A549 (cell line): ENCODE results near the gene SIGMAR1. TPM values are rescaled to one million over a fixed set of nuclear protein-coding genes. Genes with fewer than 3 reads are reported as not detected.

Experiments
- ATAC-seq, 2 experiments: fragments of 200-7000 bp in 1 of 2; fragments of >200 bp in 1 of 2; cut with Nextera tagmentation in 1 of 2; cut with Tn5 transposase in 1 of 2; 3 replicates each; pipeline versions ENCODE4 v1.8.0 to v1.9.1; 2018 to 2020; ENCODE audit warnings: mild to moderate bottlenecking in 1 of 2, moderate library complexity in 1 of 2
- CTCF ChIA-PET: fragments of 300-600 bp; sonication (Branson Sonifier 250); formaldehyde crosslinking; extraction: SDS; loops from one replicate; lab custom pipeline; 2021; ENCODE audit warnings: antibody characterized with exemption, inconsistent platforms; lab: Yijun Ruan, JAX
- POLR2A ChIA-PET: fragments of 350-600 bp; formaldehyde crosslinking; extraction: SDS; loops from one replicate; lab custom pipeline; 2021; ENCODE audit warnings: antibody characterized with exemption, inconsistent platforms; lab: Yijun Ruan, JAX
- DNase-seq, 2 experiments: peaks; one replicate each; pipeline versions ENCODE4 v3.0.0 to v3.0.0-alpha.2; 2011 to 2016; ENCODE audit warnings: low read depth in 1 of 2, low spot score in 1 of 2
- FAIRE-seq: peaks from 2 replicates; lab custom pipeline; 2011; peaks lifted over from hg19 to GRCh38; lab: Jason Lieb, UNC
- H3K27ac ChIP-seq, 2 experiments: fragments of >200 bp; sonication (Bioruptor Twin); formaldehyde crosslinking; 3 replicates each; pipeline ENCODE4 v1.5.1; 2016 to 2017
- H3K4me1 ChIP-seq: fragments of >200 bp; sonication (Bioruptor Twin); formaldehyde crosslinking; 3 replicates; pipeline ENCODE4 v1.6.1; 2016
- H3K4me2 ChIP-seq: fragments of >200 bp; sonication (Bioruptor Twin); formaldehyde crosslinking; 3 replicates; pipeline ENCODE4 v1.6.1; 2016
- H3K4me3 ChIP-seq: fragments of >200 bp; sonication (Bioruptor Twin); formaldehyde crosslinking; 3 replicates; pipeline ENCODE4 v1.5.1; 2016
- H3K9me3 ChIP-seq: fragments of >200 bp; sonication (Bioruptor Twin); formaldehyde crosslinking; 3 replicates; pipeline ENCODE4 v1.6.1; 2016
- CTCF ChIP-seq: fragments of >200 bp; sonication (Bioruptor Twin); formaldehyde crosslinking; IDR thresholded peaks from 3 replicates; pipeline ENCODE4 v1.5.1; 2016
- FOSB ChIP-seq: fragments of 250-450 bp; sonication (Bioruptor Pico); IDR thresholded peaks from 2 replicates; pipeline ENCODE4 v1.5.0; 2020; ENCODE audit warnings: mild to moderate bottlenecking, moderate library complexity
- HEYL ChIP-seq: fragments of 250-450 bp; sonication (Bioruptor Pico); IDR thresholded peaks from 2 replicates; pipeline ENCODE4 v1.8.0; 2021; ENCODE audit warnings: mild to moderate bottlenecking, moderate library complexity
- HOXB13 ChIP-seq: fragments of 250-450 bp; sonication (Bioruptor Pico); IDR thresholded peaks from 2 replicates; pipeline ENCODE4 v1.5.0; 2020; ENCODE audit warnings: low read depth, mild to moderate bottlenecking, moderate library complexity
- JUNB ChIP-seq: fragments of >200 bp; sonication (Bioruptor Twin); formaldehyde crosslinking; IDR thresholded peaks from 2 replicates; pipeline ENCODE4 v1.6.1; 2016
- KDM1A ChIP-seq: fragments of 200-600 bp; sonication (generic); IDR thresholded peaks from 2 replicates; pipeline ENCODE4 v1.6.1; 2016; ENCODE audit warnings: low read depth, mild to moderate bottlenecking
- MAZ ChIP-seq: fragments of 150-350 bp; IDR thresholded peaks from 2 replicates; pipeline ENCODE4 v1.6.1; 2014; ENCODE audit warnings: antibody characterized with exemption, low read depth, low read length, borderline replicate concordance
- MYC ChIP-seq: IDR thresholded peaks from 2 replicates; pipeline ENCODE4 v1.6.1; 2012; ENCODE audit warnings: mild to moderate bottlenecking, inconsistent platforms, low read length, improper control_type of control experiment, borderline replicate concordance
- RAD21 ChIP-seq, 2 experiments: fragments of >200 bp in 1 of 2; sonication (Bioruptor Twin) in 1 of 2; formaldehyde crosslinking in 1 of 2; IDR thresholded peaks in 1 of 2; conservative IDR thresholded peaks in 1 of 2; 2 replicates in 1 of 2; 3 replicates in 1 of 2; pipeline ENCODE4 v1.6.1; 2012 to 2018; ENCODE audit warnings: inconsistent platforms in 1 of 2
- RARB ChIP-seq: fragments of 250-450 bp; sonication (Bioruptor Pico); IDR thresholded peaks from 2 replicates; pipeline ENCODE4 v1.8.0; 2021; ENCODE audit warnings: mild to moderate bottlenecking, moderate library complexity
- RFX5 ChIP-seq: fragments of 450-650 bp; IDR thresholded peaks from 2 replicates; pipeline ENCODE4 v1.7.1; 2014; ENCODE audit warnings: antibody characterized with exemption, mild to moderate bottlenecking, moderate library complexity
- RNF2 ChIP-seq: fragments of 200-600 bp; sonication (generic); IDR thresholded peaks from 2 replicates; pipeline ENCODE4 v1.6.1; 2016; ENCODE audit warnings: low read depth, mild to moderate bottlenecking, antibody characterized with exemption, moderate library complexity, borderline replicate concordance
- SMC3 ChIP-seq: fragments of >200 bp; sonication (Bioruptor Twin); formaldehyde crosslinking; IDR thresholded peaks from 3 replicates; pipeline ENCODE4 v1.6.1; 2018; ENCODE audit warnings: inconsistent platforms
- TFCP2L1 ChIP-seq: fragments of 250-450 bp; sonication (Bioruptor Pico); IDR thresholded peaks from 2 replicates; pipeline ENCODE4 v1.5.0; 2021; ENCODE audit warnings: mild to moderate bottlenecking
- ZC3H11A ChIP-seq: fragments of 450-650 bp; IDR thresholded peaks from 2 replicates; pipeline ENCODE4 v1.6.1; 2014; ENCODE audit warnings: antibody characterized with exemption, mild to moderate bottlenecking
- WGBS: methylation state at CpG from one replicate; pipeline ENCODE4 v1.1.6; 2017; ENCODE audit errors: missing lambda C conversion rate; 5-methylcytosine and 5-hydroxymethylcytosine counted together
- polyA plus RNA-seq, 4 experiments: library from polyadenylated mRNA; depleted of rRNA in 3 of 4; stranded (reverse); fragments of >200 nt; fragmentation: RNase III in 1 of 4; extraction: RNeasy Plus Mini Kit Qiagen cat#74134 plus additional on column Dnase treatment in 1 of 4; gene quantifications; 2 replicates in 3 of 4; 3 replicates in 1 of 4; pipeline ENCODE4 v1.2.3, GENCODE V29; 2011 to 2017
- TF ChIP-seq, protein P1 (sequence below): IDR thresholded peaks from 2 replicates; pipeline ENCODE4 v1.6.1; 2012

Gene SIGMAR1
- polyA plus RNA-seq, 2 of the 4 experiments (the other 2 are of a cell fraction), result 64.6 to 150 TPM

GRCh38 chr9:34606905-34607304 is 30.7 kb downstream of the SIGMAR1 start (continued):
- TF ChIP-seq MYC (no peak), JUNB (no peak), KDM1A (no peak)

- no peak overlapping the region for H3K4me3 ChIP-seq
- CTCF ChIA-PET, result interaction anchor here (1.0 to 17.0 kb wide), 12 partner anchors 9 to 273 kb away, joined by 3 to 429 read pairs (median 13); partner anchors contain the start of genes ARID3C, DCTN3 and SIGMAR1
- H3K9me3 ChIP-seq, result no peaks in the 10 kb centered on the region
- POLR2A ChIA-PET, result no interaction called here
- peaks cover 14% of the 10 kb centered on the region; the same call in 1 of the 3 replicates for H3K4me1 ChIP-seq
- no peak overlapping the region for H3K27ac ChIP-seq
- H3K4me2 ChIP-seq, result no peak overlapping the region
- DNase-seq (no peak), FAIRE-seq (no peak), ATAC-seq (no peak)
- TF ChIP-seq FOSB (no peak), TFCP2L1 (CRISPR knock-in tag) (no peak), JUNB (no peak), HOXB13 (CRISPR knock-in tag) (no peak), ZC3H11A (no peak), RARB (CRISPR knock-in tag) (no peak), HEYL (CRISPR knock-in tag) (no peak), MAZ (no peak), SMC3 (no peak), RNF2 (no peak)
- TF ChIP-seq, protein P1, sequence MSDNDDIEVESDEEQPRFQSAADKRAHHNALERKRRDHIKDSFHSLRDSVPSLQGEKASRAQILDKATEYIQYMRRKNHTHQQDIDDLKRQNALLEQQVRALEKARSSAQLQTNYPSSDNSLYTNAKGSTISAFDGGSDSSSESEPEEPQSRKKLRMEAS, result no peak
Measured at GRCh38 chr9:34606190-34606589, 31.4 kb downstream of the SIGMAR1 start.

DNA sequence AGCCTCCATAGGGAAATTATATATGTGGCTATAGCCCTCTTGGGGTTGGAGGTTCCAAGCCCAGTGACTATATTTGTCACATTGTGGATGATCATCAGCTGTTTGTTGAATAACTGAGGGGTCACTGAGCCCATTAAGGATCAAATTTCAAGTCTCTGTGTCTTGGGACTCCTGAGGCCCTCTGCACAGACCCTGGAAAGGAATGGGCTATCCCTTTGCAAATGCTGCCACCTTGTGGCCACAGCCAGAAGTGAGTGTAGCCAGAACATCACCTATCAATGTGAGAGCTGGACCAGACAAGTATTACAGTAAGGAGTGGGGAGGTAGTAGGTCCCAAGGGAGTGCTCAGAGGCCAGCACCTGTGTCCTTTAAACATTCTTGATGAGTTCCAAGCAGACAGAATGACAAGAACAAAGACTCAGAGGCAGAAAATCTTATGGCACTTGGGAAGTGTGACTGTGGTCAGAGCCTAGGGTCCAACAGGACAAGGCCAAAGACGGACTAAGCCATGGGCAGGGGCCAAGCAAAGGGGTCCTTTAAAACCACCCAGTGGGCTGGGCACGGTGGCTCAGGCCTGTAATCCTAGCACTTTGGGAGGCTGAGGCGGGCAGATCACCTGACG is 33.9 kb downstream of the SIGMAR1 start:
- peak; percentile 82 to 96 for ATAC-seq
- H3K4me3 ChIP-seq, result no peak overlapping the region
- WGBS, result 54% methylated on average over 4 of the region's 4 CpGs
- H3K4me2 ChIP-seq, result no peak overlapping the region
- peak; percentile 54 for FAIRE-seq
- TF ChIP-seq, protein P1, result no peak
- TF ChIP-seq CTCF (peak; percentile 95), RAD21 (conservative IDR thresholded peaks at IDR 0.05 in 1 of 2, IDR thresholded peaks at IDR 0.05 in 1 of 2) (peak; percentile 88 to 96), SMC3 (peak; percentile 72)
- no peaks in the 10 kb centered on the region for H3K9me3 ChIP-seq
- ChIA-PET POLR2A (interaction anchor here (0.7 kb wide), 2 partner anchors 13 to 215 kb away, joined by 3 to 4 read pairs; no protein-coding TSS in a partner anchor), CTCF (interaction anchor here (0.5 to 17.0 kb wide), 73 partner anchors 10 to 790 kb away, joined by 3 to 429 read pairs (median 5); partner anchors contain the start of genes ARID3C, DCTN3, MYORG and SIGMAR1)
- DNase-seq, result peak; percentile 71 to 94
- H3K27ac ChIP-seq, result no peak overlapping the region
- peaks cover 5% of the 10 kb centered on the region; the same call in 1 of the 3 replicates for H3K4me1 ChIP-seq

DNA sequence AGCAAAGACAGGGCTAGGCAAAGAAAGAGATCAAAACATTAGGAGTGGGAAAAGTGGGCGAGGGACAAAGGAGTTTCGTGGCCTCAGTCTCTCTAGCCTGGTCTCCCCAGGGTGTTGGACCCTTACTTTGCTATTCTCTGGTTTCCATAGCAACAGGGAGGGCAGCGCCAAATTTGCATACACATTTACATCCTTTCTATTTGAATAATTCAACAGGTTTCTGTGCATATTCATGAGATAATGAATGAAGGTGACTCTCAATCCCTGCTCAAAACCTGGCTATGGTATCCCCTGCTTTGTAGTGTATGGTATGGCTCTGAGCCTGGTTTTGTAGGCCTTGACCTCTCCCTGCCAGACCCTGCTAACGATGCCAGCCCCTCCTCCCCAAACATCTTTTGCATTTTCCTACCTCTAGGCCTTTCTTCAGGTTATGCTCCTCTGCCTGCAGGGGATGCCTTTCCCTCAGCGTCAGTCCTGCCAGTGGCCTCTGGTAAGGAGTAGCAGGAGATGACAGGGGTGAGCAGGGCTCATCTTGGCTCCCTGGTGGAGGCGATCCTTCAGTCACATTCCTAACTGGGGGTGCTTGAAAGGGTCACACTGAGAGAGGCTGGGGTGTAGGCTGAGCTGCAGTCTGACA is 35.5 kb downstream of the SIGMAR1 start:
- no peak overlapping the region for H3K4me3 ChIP-seq
- H3K4me2 ChIP-seq, result no peak overlapping the region
- no peak for DNase-seq
- FAIRE-seq, result no peak
- H3K27ac ChIP-seq, result no peak overlapping the region
- POLR2A ChIA-PET, result no interaction called here
- WGBS, result 57% methylated on average over 5 of the region's 6 CpGs
- no peak for ATAC-seq
- H3K9me3 ChIP-seq, result no peaks in the 10 kb centered on the region
- no peak for TF ChIP-seq RFX5
- TF ChIP-seq, all 56 proteins: peak for 0
- H3K4me1 ChIP-seq, result peaks cover under 1% of the 10 kb centered on the region; the same call in 1 of the 3 replicates
- CTCF ChIA-PET, result interaction anchor here (0.8 to 17.0 kb wide), 25 partner anchors 9 to 270 kb away, joined by 3 to 429 read pairs (median 14); partner anchors contain the start of genes ARID3C and SIGMAR1
